Naive thymus-derived CD4-positive, alpha-beta T cell (primary cell): ENCODE results near the gene XPO1. TPM values are rescaled to one million over a fixed set of nuclear protein-coding genes. Genes with fewer than 3 reads are reported as not detected.
"Not testable (repeated sequence)": the region's sequence is repeated elsewhere in the genome, so short reads cannot be mapped to it uniquely, and the experiment has no call there.

ENCODE experiments used
- ATAC-seq: fragments of 150-1000 bp; cut with Tn5 transposase; 2 replicates; pipeline ENCODE4 v1.10.0; 2021; ENCODE audit warnings: mild to moderate bottlenecking, moderate library complexity
- CTCF ChIA-PET: fragments of 350-600 bp; sonication (Branson Sonifier 250); formaldehyde crosslinking; loops from one replicate; lab custom pipeline; 2021; ENCODE audit warnings: antibody characterized with exemption; lab: Charles Lee
- POLR2A ChIA-PET: fragments of 350-600 bp; sonication (Branson Sonifier 250); formaldehyde crosslinking; loops from one replicate; lab custom pipeline; 2021; ENCODE audit warnings: antibody characterized with exemption, inconsistent platforms; lab: Charles Lee
- DNase-seq, 9 donors: peaks; one replicate each; pipeline versions ENCODE4 v3.0.0 to v3.0.0-alpha.2; 2020 to 2022; ENCODE audit warnings: mixed read lengths in 1 of 9
- H3K27ac ChIP-seq: one replicate; pipeline ENCODE4 v1.7.0; 2013; ENCODE audit warnings: mild to moderate bottlenecking, low read depth, low read length, moderate library complexity
- H3K27me3 ChIP-seq, 2 donors: one replicate each; pipeline ENCODE4 v1.7.0; 2013; ENCODE audit warnings: low read length in 2 of 2, mild to moderate bottlenecking in 2 of 2, moderate library complexity in 2 of 2; ENCODE audit not compliant: control insufficient read depth in 2 of 2, insufficient read depth in 2 of 2
- H3K36me3 ChIP-seq, 3 experiments: 1 replicate in 2 of 3; 2 replicates in 1 of 3; pipeline ENCODE4 v1.7.0; 2013; ENCODE audit warnings: low read length in 3 of 3, mild to moderate bottlenecking in 3 of 3, moderate library complexity in 1 of 3; ENCODE audit not compliant: insufficient read depth in 3 of 3, control insufficient read depth in 2 of 3
- H3K4me1 ChIP-seq, 2 donors: one replicate each; pipeline ENCODE4 v1.7.0; 2013; ENCODE audit warnings: low read length in 2 of 2, mild to moderate bottlenecking in 2 of 2, moderate library complexity in 1 of 2; ENCODE audit not compliant: control insufficient read depth in 2 of 2, insufficient read depth in 2 of 2
- H3K4me3 ChIP-seq: 2 replicates; pipeline ENCODE4 v1.7.0; 2013; ENCODE audit warnings: mild to moderate bottlenecking, low read length
- H3K9me3 ChIP-seq, 3 experiments: 1 replicate in 2 of 3; 2 replicates in 1 of 3; pipeline ENCODE4 v1.7.0; 2013; ENCODE audit warnings: low read length in 3 of 3; ENCODE audit not compliant: control insufficient read depth in 2 of 3
- H3K27ac Mint-ChIP-seq, 9 donors: one replicate each; pipeline ENCODE4 v1.8.0; 2020 to 2022; ENCODE audit warnings: mixed read lengths in 9 of 9, mild to moderate bottlenecking in 8 of 9, moderate library complexity in 5 of 9, inconsistent platforms in 2 of 9
- H3K27me3 Mint-ChIP-seq, 5 donors: one replicate each; pipeline ENCODE4 v1.8.0; 2021 to 2022; ENCODE audit warnings: mixed read lengths in 5 of 5, mild to moderate bottlenecking in 1 of 5
- H3K36me3 Mint-ChIP-seq, 5 donors: one replicate each; pipeline ENCODE4 v1.8.0; 2020 to 2022; ENCODE audit warnings: mixed read lengths in 5 of 5, mild to moderate bottlenecking in 3 of 5, inconsistent platforms in 1 of 5
- H3K4me1 Mint-ChIP-seq, 7 donors: one replicate each; pipeline ENCODE4 v1.8.0; 2020 to 2022; ENCODE audit warnings: mixed read lengths in 7 of 7, mild to moderate bottlenecking in 3 of 7, inconsistent platforms in 1 of 7
- H3K4me3 Mint-ChIP-seq, 10 donors: one replicate each; pipeline ENCODE4 v1.8.0; 2020 to 2022; ENCODE audit warnings: mild to moderate bottlenecking in 10 of 10, mixed read lengths in 10 of 10, moderate library complexity in 6 of 10, inconsistent platforms in 2 of 10
- H3K9me3 Mint-ChIP-seq, 11 donors: one replicate each; pipeline ENCODE4 v1.8.0; 2020 to 2022; ENCODE audit warnings: mixed read lengths in 11 of 11, mild to moderate bottlenecking in 4 of 11, inconsistent platforms in 1 of 11, moderate library complexity in 1 of 11
- intact Hi-C, 2 donors: fragments of 100-400 bp; cut with micrococcal nuclease; formaldehyde crosslinking; loops; one replicate each; pipeline ENCODE4 v1.15.1; 2023
- polyA plus RNA-seq, 2 donors: library from polyadenylated mRNA; unstranded; fragments of 300-500 nt; fragmentation: Illumina TruSeq; gene quantifications; one replicate each; pipeline ENCODE4 v1.2.3, GENCODE V29; 2021
- total RNA-seq, 6 experiments: library from RNA in 5 of 6; stranded (reverse) in 5 of 6; gene quantifications; 1 replicate in 5 of 6; 2 replicates in 1 of 6; pipeline ENCODE4 v1.2.3 and lab custom pipeline; 2021 to 2026

XPO1 gene
- total and polyA plus RNA-seq, 7 experiments from 2014 or later: 40.2 to 192 (median 140) TPM

GRCh38 chr2:61450144-61450543 lies 88.0 kb downstream of the XPO1 start:
- Mint-ChIP-seq H3K27me3 (no peaks in the 10 kb centered on the region), H3K27ac (peak overlapping the region in 1 of 9 donors; percentile 4), H3K4me1 (peaks cover 14 to 70% (median 55%) of the 10 kb centered on the region in 7 donors), H3K4me3 (peak overlapping the region in 2 of 10 donors; percentile 7 to 39), H3K9me3 (peaks cover 0 to 7% (median 0%) of the 10 kb centered on the region in 11 donors), H3K36me3 (peaks cover 0 to 26% (median 19%) of the 10 kb centered on the region in 5 donors)
- H3K36me3 ChIP-seq: peaks cover 0 to 3% (median 0%) of the 10 kb centered on the region in 3 experiments
- H3K27me3 ChIP-seq: no peaks in the 10 kb centered on the region
- H3K4me1 ChIP-seq: peaks cover 0 to 9% of the 10 kb centered on the region in 2 donors
- no peaks in the 10 kb centered on the region for H3K9me3 ChIP-seq
- CTCF ChIA-PET: interaction anchor here (0.5 kb wide), 1 partner anchor 208 kb away, joined by 3 read pairs; no protein-coding TSS in a partner anchor
- DNase-seq (no peak), ATAC-seq (peak; percentile 60)
- POLR2A ChIA-PET: interaction anchor here (0.7 kb wide), 1 partner anchor 83 kb away, joined by 3 read pairs; no protein-coding TSS in a partner anchor
- intact Hi-C loops: no loop called here
- H3K4me3 ChIP-seq: no peak overlapping the region
- H3K27ac ChIP-seq: no peak overlapping the region

- no peaks in the 10 kb centered on the region for H3K27me3 ChIP-seq
- POLR2A ChIA-PET: interaction anchor here (0.9 kb wide), 1 partner anchor 87 kb away, joined by 3 read pairs; no protein-coding TSS in a partner anchor
- H3K4me3 Mint-ChIP-seq: peak overlapping the region in 1 of 10 donors; percentile 12
Observed at GRCh38 chr2:61448229-61448628, 89.9 kb downstream of the XPO1 start.

GRCh38 chr2:61446971-61447370 lies 91.2 kb downstream of the XPO1 start:
- H3K27me3 Mint-ChIP-seq, ATAC-seq, POLR2A ChIA-PET, H3K9me3 Mint-ChIP-seq, H3K9me3 ChIP-seq, H3K36me3 ChIP-seq, DNase-seq, H3K4me3 ChIP-seq, intact Hi-C loops, H3K27ac ChIP-seq, H3K27me3 ChIP-seq, CTCF ChIA-PET: not testable (repeated sequence)
- peaks cover 28 to 80% (median 68%) of the 10 kb centered on the region in 7 donors for H3K4me1 Mint-ChIP-seq
- peak overlapping the region in 2 of 9 donors; percentile 25 to 32 for H3K27ac Mint-ChIP-seq
- H3K36me3 Mint-ChIP-seq: peaks cover 0 to 51% (median 35%) of the 10 kb centered on the region in 5 donors
- peaks cover 10 to 15% of the 10 kb centered on the region in 2 donors for H3K4me1 ChIP-seq
- H3K4me3 Mint-ChIP-seq: peak overlapping the region in 2 of 10 donors; percentile 16 to 34

More at GRCh38 chr2:61448229-61448628, 89.9 kb downstream of the XPO1 start:
- no peak for ATAC-seq
- no peak for DNase-seq
- H3K36me3 Mint-ChIP-seq: peaks cover 0 to 44% (median 34%) of the 10 kb centered on the region in 5 donors
- Histone ChIP-seq H3K36me3 (peaks cover 0 to 3% (median 0%) of the 10 kb centered on the region in 3 experiments), H3K9me3 (no peaks in the 10 kb centered on the region), H3K27ac (no peak overlapping the region), H3K4me3 (no peak overlapping the region), H3K4me1 (peaks cover 5 to 15% of the 10 kb centered on the region in 2 donors)
- intact Hi-C loops: loop anchor here in 1 of 2 donors (2.0 kb wide), 1 partner anchor 15 kb away; no protein-coding TSS in a partner anchor
- H3K27me3 Mint-ChIP-seq: no peaks in the 10 kb centered on the region
- H3K4me1 Mint-ChIP-seq: peaks cover 21 to 74% (median 60%) of the 10 kb centered on the region in 7 donors
- H3K27ac Mint-ChIP-seq: no peak overlapping the region
- peaks cover 0 to 7% (median 0%) of the 10 kb centered on the region in 11 donors for H3K9me3 Mint-ChIP-seq
- CTCF ChIA-PET: interaction anchor here (0.8 kb wide), 1 partner anchor 21 kb away, joined by 3 read pairs; no protein-coding TSS in a partner anchor

- peaks cover 12 to 16% of the 10 kb centered on the region in 2 donors for H3K4me1 ChIP-seq
- no peaks in the 10 kb centered on the region for H3K9me3 ChIP-seq
- no peak overlapping the region for H3K4me3 ChIP-seq
- intact Hi-C loops: no loop called here
- POLR2A ChIA-PET: no interaction called here
- DNase-seq (no peak), ATAC-seq (peak; percentile 84)
- no peaks in the 10 kb centered on the region for H3K36me3 ChIP-seq
- peaks cover 31 to 79% (median 70%) of the 10 kb centered on the region in 7 donors for H3K4me1 Mint-ChIP-seq
- no peaks in the 10 kb centered on the region for H3K27me3 ChIP-seq
- H3K27me3 Mint-ChIP-seq: no peaks in the 10 kb centered on the region
- peaks cover 0 to 8% (median 1%) of the 10 kb centered on the region in 11 donors for H3K9me3 Mint-ChIP-seq
- peaks cover 0 to 45% (median 26%) of the 10 kb centered on the region in 5 donors for H3K36me3 Mint-ChIP-seq
- peak overlapping the region in 4 of 9 donors; percentile 11 to 48 (median 26) for H3K27ac Mint-ChIP-seq
- CTCF ChIA-PET: interaction anchor here (1.0 kb wide), 1 partner anchor 17 kb away, joined by 3 read pairs; no protein-coding TSS in a partner anchor
- H3K27ac ChIP-seq: no peak overlapping the region
- H3K4me3 Mint-ChIP-seq: peak overlapping the region in 6 of 10 donors; percentile 1 to 51 (median 23)
Observed at GRCh38 chr2:61443342-61444041, 94.7 kb downstream of the XPO1 start.

- H3K4me1 ChIP-seq: peaks cover 11 to 25% of the 10 kb centered on the region in 2 donors
- H3K27me3 ChIP-seq: no peaks in the 10 kb centered on the region
- H3K36me3 Mint-ChIP-seq: peaks cover 9 to 55% (median 37%) of the 10 kb centered on the region in 5 donors
- H3K4me3 ChIP-seq: no peak overlapping the region
- ATAC-seq (peak; percentile 36), DNase-seq (no peak)
- no peak overlapping the region for H3K27ac ChIP-seq
- H3K9me3 Mint-ChIP-seq: peaks cover 0 to 34% (median 9%) of the 10 kb centered on the region in 11 donors
- H3K36me3 ChIP-seq: no peaks in the 10 kb centered on the region
- intact Hi-C loops: no loop called here
- H3K9me3 ChIP-seq: no peaks in the 10 kb centered on the region
- H3K27ac Mint-ChIP-seq: peak overlapping the region in 5 of 9 donors; percentile 47 to 66 (median 52)
- H3K4me1 Mint-ChIP-seq: peaks cover 46 to 89% (median 76%) of the 10 kb centered on the region in 7 donors
- CTCF ChIA-PET: interaction anchor here (0.5 to 0.7 kb wide), 4 partner anchors 10 to 338 kb away, joined by 3 to 4 read pairs (median 3); no protein-coding TSS in a partner anchor
- peak overlapping the region in 3 of 10 donors; percentile 15 to 43 (median 29) for H3K4me3 Mint-ChIP-seq
- H3K27me3 Mint-ChIP-seq: no peaks in the 10 kb centered on the region
- POLR2A ChIA-PET: interaction anchor here (0.6 kb wide), 1 partner anchor 288 kb away, joined by 3 read pairs; no protein-coding TSS in a partner anchor
Observed at GRCh38 chr2:61439241-61440002, 98.7 kb downstream of the XPO1 start.

- POLR2A ChIA-PET: no interaction called here
- DNase-seq: no peak
- peaks cover 9 to 49% (median 34%) of the 10 kb centered on the region in 5 donors for H3K36me3 Mint-ChIP-seq
Observed at GRCh38 chr2:61438670-61439069, 99.5 kb downstream of the XPO1 start.

More at GRCh38 chr2:61438670-61439069, 99.5 kb downstream of the XPO1 start:
- Histone ChIP-seq H3K36me3 (no peaks in the 10 kb centered on the region), H3K27ac (no peak overlapping the region), H3K9me3 (no peaks in the 10 kb centered on the region), H3K4me3 (no peak overlapping the region), H3K4me1 (peaks cover 17 to 24% of the 10 kb centered on the region in 2 donors), H3K27me3 (no peaks in the 10 kb centered on the region)
- Mint-ChIP-seq H3K27ac (peak overlapping the region in 5 of 9 donors; percentile 9 to 60 (median 54)), H3K4me1 (peaks cover 47 to 89% (median 77%) of the 10 kb centered on the region in 7 donors), H3K27me3 (no peaks in the 10 kb centered on the region), H3K4me3 (peak overlapping the region in 5 of 10 donors; percentile 1 to 43 (median 20)), H3K9me3 (peaks cover 0 to 34% (median 9%) of the 10 kb centered on the region in 11 donors)
- no peak for ATAC-seq
- CTCF ChIA-PET: interaction anchor here (0.5 to 0.7 kb wide), 3 partner anchors 9 to 191 kb away, joined by 3 to 4 read pairs (median 3); no protein-coding TSS in a partner anchor
- intact Hi-C loops: no loop called here
